HG03025 (cell line): ENCODE results near the gene PPP1R14C.

Source experiments
- ATAC-seq: cut with Tn5 transposase; IDR thresholded peaks from one replicate; pipeline ENCODE4 v1.9.1; 2021; ENCODE audit warnings: mild to moderate bottlenecking, moderate library complexity; ENCODE audit not compliant: unreplicated experiment, low FRiP score

PPP1R14C gene

GRCh38 chr6:150288456-150288855, 145.6 kb downstream of the PPP1R14C start:
- no peak for ATAC-seq

GRCh38 chr6:150289454-150290071, 146.7 kb downstream of the PPP1R14C start:
- no peak for ATAC-seq

DNA sequence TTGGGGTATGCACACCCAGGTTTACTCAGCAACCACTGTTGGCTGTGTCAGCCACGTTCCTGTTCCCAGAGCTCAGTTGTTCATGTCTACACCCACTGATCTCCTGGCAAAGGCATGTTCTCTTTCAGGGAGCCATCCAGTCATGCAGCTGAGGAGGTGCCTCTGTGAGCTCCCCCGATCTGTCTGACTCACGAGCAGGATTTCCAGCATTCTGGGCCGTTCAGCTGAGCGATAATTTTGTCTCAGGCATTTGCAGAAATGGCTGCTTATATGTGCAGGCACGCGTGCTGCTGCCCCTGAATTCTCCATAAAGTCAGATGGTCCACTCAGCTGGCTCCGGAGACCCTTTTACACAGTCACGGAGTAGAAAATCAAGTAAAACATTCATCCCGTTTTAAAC, 147.6 kb downstream of the PPP1R14C start:
- no peak for ATAC-seq

GRCh38 chr6:150291968-150292710, 149.3 kb downstream of the PPP1R14C start:
- ATAC-seq, result no peak

DNA sequence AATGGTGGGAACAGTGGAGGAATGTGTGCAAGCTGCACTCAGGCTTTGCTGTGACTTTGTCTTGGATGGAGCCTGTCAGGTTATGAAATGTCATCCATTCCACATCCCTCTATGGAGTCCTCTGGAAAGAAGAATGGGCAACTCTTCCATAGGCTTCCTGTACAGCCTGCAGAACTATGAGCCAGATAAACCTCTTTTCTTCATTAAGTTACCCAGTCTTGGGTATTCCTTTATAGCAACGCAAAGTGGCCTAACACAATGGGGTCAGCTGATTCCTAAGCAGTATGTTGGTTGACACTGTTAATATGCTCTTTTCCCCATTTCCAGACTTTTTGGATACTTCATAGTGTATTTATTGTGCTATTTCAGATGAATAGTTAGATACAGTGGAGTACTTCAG, 150.2 kb downstream of the PPP1R14C start:
- ATAC-seq, result no peak

GRCh38 chr6:150293423-150294173, 150.8 kb downstream of the PPP1R14C start:
- no peak for ATAC-seq

DNA sequence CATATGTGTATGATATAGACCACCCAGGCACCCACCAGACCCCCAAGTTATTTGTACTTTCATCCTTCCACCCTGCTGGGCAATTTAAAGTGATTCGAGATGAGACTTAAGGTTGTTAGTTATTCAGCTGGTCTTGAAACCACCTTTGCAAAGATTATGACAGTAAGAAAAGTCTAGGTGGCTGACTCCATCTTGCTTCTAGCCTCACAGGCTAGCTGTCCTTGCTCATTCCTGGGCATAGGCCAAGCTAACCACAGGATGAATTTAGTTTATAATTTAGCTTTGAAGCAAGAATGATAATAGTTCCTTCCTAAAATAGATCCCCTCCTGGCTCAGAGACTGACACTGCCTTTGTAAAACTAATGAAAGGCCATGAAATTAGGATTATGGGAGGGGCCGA, 154.0 kb downstream of the PPP1R14C start:
- no peak for ATAC-seq

- ATAC-seq, result no peak
Measured at GRCh38 chr6:150297327-150298029, 154.6 kb downstream of the PPP1R14C start.

DNA sequence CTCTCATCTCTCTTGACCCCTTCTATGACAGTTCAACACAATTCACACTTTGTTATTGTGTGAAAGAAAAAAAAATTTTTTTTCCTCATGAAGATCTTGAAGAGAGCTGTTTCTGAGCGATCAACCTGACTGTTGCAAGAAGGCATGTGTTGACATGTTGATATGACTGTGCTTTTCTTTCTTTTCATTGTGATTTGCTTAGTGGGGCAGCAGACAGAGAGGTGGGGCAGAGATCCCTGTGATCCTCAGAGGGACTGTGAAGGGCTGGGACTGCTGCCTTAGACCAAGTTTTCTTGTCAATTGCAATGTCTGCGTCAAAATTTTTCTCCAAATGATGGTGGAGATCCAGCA, 155.2 kb downstream of the PPP1R14C start:
- ATAC-seq, result no peak

GRCh38 chr6:150298676-150299075, 155.8 kb downstream of the PPP1R14C start:
- ATAC-seq, result no peak
